ENCODE data around the gene CBFB.

Gene CBFB

DNA sequence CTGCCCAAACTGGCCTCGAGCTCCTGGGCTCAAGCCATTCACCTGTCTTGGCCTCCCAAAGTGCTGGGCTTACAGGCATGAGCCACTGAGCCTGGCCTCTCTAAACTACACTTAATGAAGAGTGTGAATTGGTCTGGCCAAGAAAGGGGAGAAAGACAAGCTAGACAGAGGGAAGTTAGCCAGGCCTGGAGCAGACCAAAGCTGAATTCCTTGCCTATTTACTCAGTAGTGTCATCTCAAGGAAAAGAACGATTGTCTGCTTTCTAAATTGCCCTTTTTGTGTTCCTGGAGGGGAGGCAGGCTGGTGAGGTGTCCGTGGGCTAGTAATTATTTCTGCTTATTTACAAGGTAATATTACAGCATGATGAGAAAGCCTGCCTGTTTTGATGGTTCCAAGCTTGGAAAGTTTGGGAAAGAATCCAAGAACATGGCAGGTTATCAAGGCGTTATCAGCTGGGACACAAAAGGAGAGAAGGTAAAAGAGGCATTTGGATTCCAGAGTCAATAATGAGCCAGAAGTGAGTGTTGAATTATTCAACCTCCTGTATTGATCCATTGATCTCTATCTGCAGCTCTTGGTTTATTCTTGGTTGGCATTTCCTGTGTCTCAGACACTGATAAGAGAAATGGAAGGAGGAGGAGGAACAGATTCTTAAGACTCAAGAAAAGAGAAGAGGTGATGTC lies 6.3 kb upstream of the CBFB start:
- Histone ChIP-seq H3K4me3 (ENCODE audit: control insufficient read depth in 1 of 7, extremely low read depth in 1 of 7, insufficient read depth in 4 of 7, low read depth in 2 of 7, low read length in 6 of 7) (no peak overlapping the region), H3K27ac (ENCODE audit: insufficient read depth in 1 of 2, low read depth in 1 of 2, low read length in 2 of 2, poor library complexity in 1 of 2, severe bottlenecking in 2 of 2) (no peak overlapping the region), H3K4me1 (ENCODE audit: control extremely low read depth in 1 of 4, control insufficient read depth in 4 of 4, insufficient read depth in 4 of 4, low read length in 3 of 4) (peaks cover 0 to 11% (median 6%) of the 10 kb centered on the region in 4 experiments), H3K9me3 (ENCODE audit: control extremely low read depth in 1 of 5, control insufficient read depth in 4 of 5, insufficient read depth in 2 of 5, low read depth in 1 of 5, low read length in 4 of 5) (no peaks in the 10 kb centered on the region), H3K36me3 (ENCODE audit: control insufficient read depth in 4 of 4, insufficient read depth in 4 of 4, low read length in 3 of 4) (no peaks in the 10 kb centered on the region), H3K27me3 (replicated peaks in 2 of 5; ENCODE audit: control insufficient read depth in 4 of 5, insufficient read depth in 5 of 5, low read length in 4 of 5) (no peaks in the 10 kb centered on the region)
- 100% methylated on average over 2 of the region's 4 CpGs for WGBS (ENCODE audit: insufficient coverage)
- ChIA-PET CTCF (interaction anchor here (1.0 to 9.1 kb wide), 6 partner anchors 10 to 132 kb away, joined by 3 to 206 read pairs (median 4); no protein-coding TSS in a partner anchor), POLR2A (no interaction called here)
- DNase-seq = no peak

DNA sequence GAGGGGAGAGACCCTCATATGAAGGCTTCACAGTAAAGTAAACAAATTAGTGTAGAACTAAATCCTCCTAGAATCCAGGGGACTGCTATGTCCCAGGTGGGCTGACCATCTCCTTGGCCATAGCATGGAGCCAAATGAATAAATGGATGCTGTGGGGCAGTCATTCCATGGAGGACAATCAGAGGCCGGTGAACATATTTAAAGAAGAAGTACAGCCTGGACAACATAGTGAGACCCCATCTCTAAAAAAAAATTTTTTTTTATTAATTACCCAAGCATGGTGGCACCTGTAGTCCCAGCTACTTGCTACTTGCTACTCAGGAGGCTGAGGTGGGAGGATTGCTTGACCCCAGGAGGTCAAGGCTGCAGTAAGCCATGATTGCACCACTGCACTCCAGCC lies 5.3 kb upstream of the CBFB start:
- no peak for DNase-seq
- H3K27ac ChIP-seq (ENCODE audit: insufficient read depth in 1 of 2, low read depth in 1 of 2, low read length in 2 of 2, poor library complexity in 1 of 2, severe bottlenecking in 2 of 2) = no peak overlapping the region
- POLR2A ChIA-PET = no interaction called here
- no CpG with 5 or more reads among the region's 1 CpG for WGBS (ENCODE audit: insufficient coverage)
- H3K36me3 ChIP-seq (ENCODE audit: control insufficient read depth in 4 of 4, insufficient read depth in 4 of 4, low read length in 3 of 4) = no peaks in the 10 kb centered on the region
- no peaks in the 10 kb centered on the region for H3K27me3 ChIP-seq (replicated peaks in 2 of 5; ENCODE audit: control insufficient read depth in 4 of 5, insufficient read depth in 5 of 5, low read length in 4 of 5)
- H3K4me3 ChIP-seq (ENCODE audit: control insufficient read depth in 1 of 7, extremely low read depth in 1 of 7, insufficient read depth in 4 of 7, low read depth in 2 of 7, low read length in 6 of 7) = no peak overlapping the region
- CTCF ChIA-PET = interaction anchor here (0.5 to 9.1 kb wide), 3 partner anchors 44 to 114 kb away, joined by 3 to 206 read pairs (median 3); no protein-coding TSS in a partner anchor
- H3K4me1 ChIP-seq (ENCODE audit: control extremely low read depth in 1 of 4, control insufficient read depth in 4 of 4, insufficient read depth in 4 of 4, low read length in 3 of 4) = peaks cover 4 to 18% (median 15%) of the 10 kb centered on the region in 4 experiments
- no peaks in the 10 kb centered on the region for H3K9me3 ChIP-seq (ENCODE audit: control extremely low read depth in 1 of 5, control insufficient read depth in 4 of 5, insufficient read depth in 2 of 5, low read depth in 1 of 5, low read length in 4 of 5)

DNA sequence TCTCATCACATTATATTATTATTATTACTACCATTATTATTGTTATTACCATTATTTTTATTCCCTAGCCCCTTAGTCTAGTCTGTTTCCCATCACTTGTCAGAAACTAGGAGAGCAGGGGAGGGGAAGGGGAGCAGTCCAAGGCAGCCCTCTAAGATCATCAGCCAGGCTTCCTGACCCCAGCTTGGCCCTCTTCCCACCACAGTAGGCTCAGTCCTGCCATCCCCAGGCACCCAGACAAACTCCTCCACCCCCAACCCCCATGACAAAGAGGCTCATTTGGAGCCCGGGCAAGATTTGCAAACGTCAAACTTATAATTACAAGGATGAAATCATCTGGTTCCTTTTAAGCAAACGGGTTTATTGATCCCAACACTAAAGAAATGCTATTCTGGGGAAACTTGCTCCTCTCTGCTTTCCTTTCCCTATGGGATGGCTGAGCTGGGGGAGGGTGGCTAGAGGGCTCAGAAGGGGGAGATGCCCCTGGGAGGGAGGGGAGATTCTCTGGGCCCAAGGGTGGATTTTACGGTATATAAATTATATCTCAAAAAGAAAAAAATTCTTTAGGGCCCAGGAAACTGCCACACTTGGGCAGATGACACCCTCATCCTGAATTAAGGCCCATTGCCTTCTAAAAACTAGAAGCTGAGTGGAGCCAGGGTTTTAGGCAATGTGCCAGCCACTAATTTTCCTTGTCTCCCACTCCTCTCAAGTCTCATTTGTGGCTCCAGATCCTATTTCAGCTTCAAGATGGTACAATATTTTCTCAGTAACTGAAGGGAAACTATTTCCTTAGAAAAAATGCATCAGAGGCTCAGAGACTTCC lies 4.4 kb upstream of the CBFB start:
- ChIA-PET CTCF (interaction anchor here (1.1 to 9.1 kb wide), 5 partner anchors 11 to 77 kb away, joined by 3 to 206 read pairs (median 3); no protein-coding TSS in a partner anchor), POLR2A (no interaction called here)
- Histone ChIP-seq H3K27me3 (replicated peaks in 2 of 5; ENCODE audit: control insufficient read depth in 4 of 5, insufficient read depth in 5 of 5, low read length in 4 of 5) (no peaks in the 10 kb centered on the region), H3K9me3 (ENCODE audit: control extremely low read depth in 1 of 5, control insufficient read depth in 4 of 5, insufficient read depth in 2 of 5, low read depth in 1 of 5, low read length in 4 of 5) (no peaks in the 10 kb centered on the region), H3K4me1 (ENCODE audit: control extremely low read depth in 1 of 4, control insufficient read depth in 4 of 4, insufficient read depth in 4 of 4, low read length in 3 of 4) (peaks cover 4 to 18% (median 15%) of the 10 kb centered on the region in 4 experiments), H3K27ac (ENCODE audit: insufficient read depth in 1 of 2, low read depth in 1 of 2, low read length in 2 of 2, poor library complexity in 1 of 2, severe bottlenecking in 2 of 2) (no peak overlapping the region), H3K4me3 (ENCODE audit: control insufficient read depth in 1 of 7, extremely low read depth in 1 of 7, insufficient read depth in 4 of 7, low read depth in 2 of 7, low read length in 6 of 7) (no peak overlapping the region), H3K36me3 (ENCODE audit: control insufficient read depth in 4 of 4, insufficient read depth in 4 of 4, low read length in 3 of 4) (no peaks in the 10 kb centered on the region)
- 90% methylated on average over 2 of the region's 4 CpGs for WGBS (ENCODE audit: insufficient coverage)
- no peak for DNase-seq

DNA sequence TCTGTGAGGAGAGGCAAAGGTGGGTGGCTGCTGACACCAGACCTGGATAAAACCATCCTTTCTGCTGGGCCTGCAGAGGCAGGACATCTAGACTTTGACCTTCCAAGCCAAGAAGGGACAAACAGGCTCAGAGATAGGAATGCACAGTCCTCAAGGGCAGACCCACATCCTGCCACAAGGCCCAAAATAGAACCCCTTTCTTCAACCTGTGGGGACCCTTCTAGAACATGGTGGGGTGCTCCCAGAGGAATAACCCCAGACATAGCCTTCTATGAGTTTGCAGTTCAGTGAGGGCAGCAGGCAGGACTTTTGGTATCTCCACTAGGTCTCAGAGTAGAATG lies 3.8 kb upstream of the CBFB start:
- Histone ChIP-seq H3K36me3 (ENCODE audit: control insufficient read depth in 4 of 4, insufficient read depth in 4 of 4, low read length in 3 of 4) (no peaks in the 10 kb centered on the region), H3K4me3 (ENCODE audit: control insufficient read depth in 1 of 7, extremely low read depth in 1 of 7, insufficient read depth in 4 of 7, low read depth in 2 of 7, low read length in 6 of 7) (no peak overlapping the region), H3K4me1 (ENCODE audit: control extremely low read depth in 1 of 4, control insufficient read depth in 4 of 4, insufficient read depth in 4 of 4, low read length in 3 of 4) (peaks cover 6 to 23% (median 18%) of the 10 kb centered on the region in 4 experiments), H3K27me3 (replicated peaks in 2 of 5; ENCODE audit: control insufficient read depth in 4 of 5, insufficient read depth in 5 of 5, low read length in 4 of 5) (no peaks in the 10 kb centered on the region), H3K27ac (ENCODE audit: insufficient read depth in 1 of 2, low read depth in 1 of 2, low read length in 2 of 2, poor library complexity in 1 of 2, severe bottlenecking in 2 of 2) (no peak overlapping the region), H3K9me3 (ENCODE audit: control extremely low read depth in 1 of 5, control insufficient read depth in 4 of 5, insufficient read depth in 2 of 5, low read depth in 1 of 5, low read length in 4 of 5) (no peaks in the 10 kb centered on the region)
- CTCF ChIA-PET = interaction anchor here (1.0 to 4.8 kb wide), 4 partner anchors 11 to 76 kb away, joined by 3 to 20 read pairs (median 3); no protein-coding TSS in a partner anchor
- DNase-seq = no peak
- POLR2A ChIA-PET = no interaction called here

DNA sequence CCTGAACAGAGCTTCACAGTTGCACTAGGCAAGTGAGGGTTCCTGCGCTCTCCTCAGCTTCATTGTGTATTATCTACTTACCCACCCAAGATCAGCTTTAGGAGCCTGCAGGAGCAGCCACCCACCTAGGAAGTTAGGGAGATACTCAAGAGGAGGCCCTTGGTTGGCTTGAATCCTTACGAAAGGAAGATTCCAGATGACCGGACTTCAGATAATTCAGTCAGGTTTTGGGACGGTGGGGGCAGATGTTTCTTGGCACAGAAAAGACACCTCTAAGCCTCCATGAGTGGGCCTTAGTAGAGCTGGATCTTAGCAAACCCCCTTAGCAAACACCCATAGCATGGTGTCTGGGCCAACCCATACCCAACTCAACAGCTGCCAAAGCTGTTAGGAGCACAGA lies 2.4 kb upstream of the CBFB start:
- DNase-seq = no peak
- Histone ChIP-seq H3K27ac (ENCODE audit: insufficient read depth in 1 of 2, low read depth in 1 of 2, low read length in 2 of 2, poor library complexity in 1 of 2, severe bottlenecking in 2 of 2) (no peak overlapping the region), H3K27me3 (replicated peaks in 2 of 5; ENCODE audit: control insufficient read depth in 4 of 5, insufficient read depth in 5 of 5, low read length in 4 of 5) (no peaks in the 10 kb centered on the region), H3K9me3 (ENCODE audit: control extremely low read depth in 1 of 5, control insufficient read depth in 4 of 5, insufficient read depth in 2 of 5, low read depth in 1 of 5, low read length in 4 of 5) (no peaks in the 10 kb centered on the region), H3K36me3 (ENCODE audit: control insufficient read depth in 4 of 4, insufficient read depth in 4 of 4, low read length in 3 of 4) (peaks cover 0 to 4% (median 2%) of the 10 kb centered on the region in 4 experiments), H3K4me3 (ENCODE audit: control insufficient read depth in 1 of 7, extremely low read depth in 1 of 7, insufficient read depth in 4 of 7, low read depth in 2 of 7, low read length in 6 of 7) (no peak overlapping the region), H3K4me1 (ENCODE audit: control extremely low read depth in 1 of 4, control insufficient read depth in 4 of 4, insufficient read depth in 4 of 4, low read length in 3 of 4) (peaks cover 16 to 32% (median 28%) of the 10 kb centered on the region in 4 experiments)
- 70% methylated on average over 2 of the region's 4 CpGs for WGBS (ENCODE audit: insufficient coverage)
- POLR2A ChIA-PET = interaction anchor here (1.2 kb wide), 1 partner anchor 9 kb away, joined by 3 read pairs; no protein-coding TSS in a partner anchor
- CTCF ChIA-PET = interaction anchor here (0.7 to 4.8 kb wide), 11 partner anchors 8 to 140 kb away, joined by 3 to 33 read pairs (median 4); no protein-coding TSS in a partner anchor

DNA sequence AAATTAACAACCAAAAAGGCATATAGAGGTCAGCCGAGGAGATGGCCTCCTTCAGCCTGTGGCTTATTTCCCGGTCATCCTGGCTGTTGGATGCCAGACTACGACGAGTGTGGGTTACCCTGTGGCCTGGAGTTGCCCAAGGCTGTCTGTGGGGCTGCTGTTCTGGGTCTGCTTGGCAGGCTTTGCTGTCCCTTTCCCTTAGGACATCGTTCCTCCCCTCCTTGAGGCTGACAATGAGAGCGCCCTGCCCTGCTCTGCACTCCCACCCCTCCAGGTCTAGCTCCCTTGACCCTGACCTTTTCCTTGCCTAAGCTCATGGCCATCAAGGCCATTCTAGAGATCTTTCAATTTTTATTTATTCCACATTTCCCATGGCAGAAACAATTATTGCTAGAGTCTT lies 1.9 kb upstream of the CBFB start:
- Histone ChIP-seq H3K27me3 (replicated peaks in 2 of 5; ENCODE audit: control insufficient read depth in 4 of 5, insufficient read depth in 5 of 5, low read length in 4 of 5) (no peaks in the 10 kb centered on the region), H3K9me3 (ENCODE audit: control extremely low read depth in 1 of 5, control insufficient read depth in 4 of 5, insufficient read depth in 2 of 5, low read depth in 1 of 5, low read length in 4 of 5) (no peaks in the 10 kb centered on the region), H3K36me3 (ENCODE audit: control insufficient read depth in 4 of 4, insufficient read depth in 4 of 4, low read length in 3 of 4) (peaks cover 0 to 8% (median 2%) of the 10 kb centered on the region in 4 experiments), H3K27ac (ENCODE audit: insufficient read depth in 1 of 2, low read depth in 1 of 2, low read length in 2 of 2, poor library complexity in 1 of 2, severe bottlenecking in 2 of 2) (no peak overlapping the region), H3K4me1 (ENCODE audit: control extremely low read depth in 1 of 4, control insufficient read depth in 4 of 4, insufficient read depth in 4 of 4, low read length in 3 of 4) (peaks cover 16 to 33% (median 29%) of the 10 kb centered on the region in 4 experiments), H3K4me3 (ENCODE audit: control insufficient read depth in 1 of 7, extremely low read depth in 1 of 7, insufficient read depth in 4 of 7, low read depth in 2 of 7, low read length in 6 of 7) (no peak overlapping the region)
- CTCF ChIA-PET = interaction anchor here (0.7 to 4.8 kb wide), 11 partner anchors 9 to 140 kb away, joined by 3 to 33 read pairs (median 4); no protein-coding TSS in a partner anchor
- WGBS (ENCODE audit: insufficient coverage) = 94% methylated on average over 6 of the region's 6 CpGs
- DNase-seq = no peak
- POLR2A ChIA-PET = interaction anchor here (1.2 kb wide), 1 partner anchor 9 kb away, joined by 3 read pairs; no protein-coding TSS in a partner anchor

Data from common myeloid progenitor, CD34-positive (primary cell).